MV-4-11 (cell line): Measurements from ENCODE around the gene NETO1.

ENCODE experiments used
- DNase-seq: peaks from one replicate; lab custom pipeline; 2025; lab: John Stamatoyannopoulos, UW

The NETO1 gene

GRCh38 chr18:72843743-72844142 lies 24.0 kb downstream of the NETO1 start:
- no peak for DNase-seq

- DNase-seq, result peak; percentile 1
Observed at GRCh38 chr18:72840109-72840508, 27.7 kb downstream of the NETO1 start.

DNA sequence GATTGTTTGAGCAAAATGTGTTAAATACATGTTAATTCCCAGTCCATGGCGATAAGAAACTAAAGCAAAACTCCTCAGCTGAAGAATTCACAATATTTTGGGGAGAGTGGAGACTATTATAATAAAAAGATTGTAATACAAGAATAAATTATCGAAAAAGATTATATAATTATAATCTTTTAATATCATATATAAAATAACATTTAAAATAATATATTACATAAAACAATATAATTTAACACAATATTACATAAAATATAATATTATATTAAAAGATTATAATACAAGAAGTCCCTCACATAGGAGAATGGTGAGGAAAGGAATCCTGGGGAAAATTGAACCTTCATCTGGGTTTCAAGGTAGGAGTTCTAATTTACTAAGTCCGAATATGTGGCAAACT lies 33.1 kb downstream of the NETO1 start:
- DNase-seq, result no peak

DNA sequence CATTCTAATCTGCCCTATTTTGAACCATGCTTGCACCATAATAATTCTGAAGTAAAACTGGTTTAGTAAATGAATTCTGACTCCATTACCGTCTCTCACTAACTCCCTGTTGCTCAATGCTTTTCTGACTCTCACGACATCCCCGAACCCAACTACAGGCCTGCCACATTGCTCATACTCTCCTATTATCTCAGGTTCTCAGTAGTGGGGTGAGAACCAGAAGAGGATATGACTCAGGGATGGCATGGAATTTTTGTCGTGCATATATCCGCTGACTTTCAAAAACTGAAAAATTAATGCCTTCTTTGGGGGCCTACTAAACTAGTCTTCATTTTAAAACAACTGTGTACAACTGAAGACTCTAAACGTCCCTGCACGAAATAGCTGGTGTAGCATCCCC lies 34.3 kb downstream of the NETO1 start:
- no peak for DNase-seq

GRCh38 chr18:72830109-72830508 lies 37.7 kb downstream of the NETO1 start:
- DNase-seq, result no peak

- DNase-seq, result no peak
Observed at GRCh38 chr18:72828601-72829000, 39.2 kb downstream of the NETO1 start.

- DNase-seq, result no peak
Observed at GRCh38 chr18:72826736-72827135, 41.1 kb downstream of the NETO1 start.

DNA sequence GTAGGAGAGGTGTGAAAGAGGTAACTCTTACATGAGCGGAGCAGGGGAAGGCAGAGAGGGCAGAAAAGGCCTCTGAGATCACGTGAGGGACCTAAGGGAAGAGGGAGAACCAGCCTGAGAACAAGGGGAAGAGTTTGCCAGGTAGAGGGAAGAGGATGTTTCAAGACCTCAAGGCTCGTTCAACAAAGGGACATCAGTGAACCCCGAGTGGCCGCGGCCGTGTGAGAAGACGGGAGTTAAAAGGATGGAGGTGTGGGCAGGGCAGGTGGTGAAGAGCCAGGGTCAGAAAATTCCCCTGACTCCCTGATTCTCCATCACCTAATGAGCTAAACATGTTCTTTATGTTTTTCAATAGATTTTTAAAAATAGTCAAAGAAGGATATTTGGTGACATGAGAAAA lies 44.4 kb downstream of the NETO1 start:
- no peak for DNase-seq

DNA sequence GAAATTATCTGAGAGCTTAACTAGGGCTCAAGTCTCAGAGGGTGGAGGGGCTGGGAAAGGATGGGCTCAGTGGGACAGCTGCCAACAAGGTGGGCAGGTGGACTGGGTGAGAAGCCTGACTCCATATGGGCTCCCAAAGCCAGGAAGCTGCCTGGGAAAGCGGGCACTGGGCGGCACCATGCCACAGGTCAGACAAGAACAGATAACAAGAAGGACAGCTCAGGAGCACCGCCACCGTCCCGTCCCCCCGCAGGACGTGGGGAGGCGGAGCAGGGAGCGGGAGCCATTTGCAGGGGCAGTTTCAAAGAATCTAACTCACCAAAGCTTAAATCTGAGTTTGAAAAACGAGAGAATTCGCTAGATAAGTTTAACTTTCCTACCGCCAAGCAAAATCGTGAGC lies 45.6 kb downstream of the NETO1 start:
- DNase-seq, result no peak

DNA sequence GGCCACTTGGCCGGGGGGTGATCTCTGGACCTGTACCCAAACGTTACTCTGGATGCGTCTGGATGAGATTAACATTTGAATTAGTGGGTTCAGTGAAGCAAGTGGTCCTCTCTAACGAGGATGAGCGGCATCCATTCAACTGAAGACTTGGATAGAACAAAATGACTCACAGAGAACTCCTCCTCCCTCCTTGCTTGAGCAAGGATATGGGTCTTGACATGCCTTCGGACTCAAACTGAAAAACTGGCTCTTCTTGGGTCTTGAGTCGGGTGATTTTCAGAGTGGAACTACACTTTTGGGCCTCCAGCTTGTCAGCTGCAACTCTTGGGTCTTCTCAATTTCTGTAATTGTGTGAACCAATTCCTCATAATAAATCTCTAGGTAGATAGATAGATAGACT lies 47.2 kb downstream of the NETO1 start:
- DNase-seq, result no peak

- no peak for DNase-seq
Observed at GRCh38 chr18:72819050-72819449, 48.7 kb downstream of the NETO1 start.

- no peak for DNase-seq
Observed at GRCh38 chr18:72811047-72811446, 56.7 kb downstream of the NETO1 start.

- DNase-seq, result no peak
Observed at GRCh38 chr18:72808680-72809079, 59.1 kb downstream of the NETO1 start.

- DNase-seq, result no peak
Observed at GRCh38 chr18:72799106-72799505, 68.7 kb downstream of the NETO1 start.

- no peak for DNase-seq
Observed at GRCh38 chr18:72783530-72783929, 84.3 kb downstream of the NETO1 start.

DNA sequence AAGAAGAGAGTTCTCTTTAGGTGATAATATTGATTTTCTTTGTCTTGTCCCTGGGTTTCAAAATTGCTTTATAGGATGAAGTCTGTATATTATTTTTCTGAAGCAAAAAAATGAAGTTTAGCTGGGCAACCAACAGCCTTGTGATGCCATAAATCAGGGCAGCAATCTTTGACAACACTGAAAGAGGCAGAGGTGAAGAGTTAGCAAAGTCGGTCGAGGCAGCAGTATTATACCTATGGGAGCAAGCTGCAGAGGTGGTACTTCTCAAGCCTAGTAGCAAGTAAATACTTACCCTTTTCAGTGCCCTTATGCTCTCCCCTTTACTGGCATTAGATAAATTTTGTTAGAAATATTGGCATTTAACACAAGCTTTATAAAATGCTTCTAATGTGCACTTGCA lies 92.9 kb downstream of the NETO1 start:
- DNase-seq, result no peak

DNA sequence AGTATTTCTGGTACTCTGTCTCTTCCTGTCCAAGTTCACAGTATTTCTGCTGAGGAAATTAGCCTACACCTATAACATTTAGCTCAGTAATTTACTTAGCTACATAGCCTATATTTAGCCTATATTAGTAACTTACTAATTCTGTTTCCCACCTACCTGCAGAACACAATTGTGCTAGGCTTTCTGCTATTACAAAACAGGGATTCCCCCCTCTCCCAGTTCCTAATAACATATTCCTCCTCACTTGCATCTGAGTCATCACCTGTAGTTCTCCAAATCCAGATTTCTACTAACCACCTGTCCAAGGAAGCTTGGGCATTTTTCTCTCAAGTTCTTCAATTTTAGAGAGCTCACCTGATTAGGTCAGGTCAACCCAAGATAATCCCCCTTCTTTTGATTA lies 94.9 kb downstream of the NETO1 start:
- DNase-seq, result no peak

- no peak for DNase-seq
Observed at GRCh38 chr18:72768681-72769229, 99.0 kb downstream of the NETO1 start.

- peak; percentile 46 for DNase-seq
Observed at GRCh38 chr18:72762515-72763122, 105.2 kb downstream of the NETO1 start.

GRCh38 chr18:72752220-72752619 lies 115.6 kb downstream of the NETO1 start:
- no peak for DNase-seq

GRCh38 chr18:72742002-72742401 lies 125.8 kb downstream of the NETO1 start:
- no peak for DNase-seq

DNA sequence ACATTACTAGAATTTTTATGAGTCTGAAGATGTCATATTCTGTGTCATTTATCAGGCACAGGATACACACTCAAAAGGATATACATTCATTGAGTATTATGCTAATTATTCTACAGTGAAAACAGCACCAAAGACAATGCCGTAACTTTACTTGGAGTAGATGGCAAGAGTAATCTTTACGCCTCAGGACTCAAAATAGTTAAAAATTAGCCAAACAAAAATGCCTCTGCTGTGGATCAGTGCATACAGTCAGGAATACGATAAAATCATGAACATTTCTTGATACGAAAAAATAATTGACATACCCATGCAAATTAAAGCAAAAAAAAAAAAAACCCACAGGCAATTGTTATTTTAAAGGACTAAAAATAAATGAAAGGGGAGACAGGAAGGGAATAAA lies 129.7 kb downstream of the NETO1 start:
- DNase-seq, result no peak

GRCh38 chr18:72727776-72728175 lies 140.0 kb downstream of the NETO1 start:
- no peak for DNase-seq

GRCh38 chr18:72727038-72727655 lies 140.6 kb downstream of the NETO1 start:
- DNase-seq, result no peak
